Measurements from ENCODE around the gene SAMD14.

The SAMD14 gene

GRCh38 chr17:50148226-50149090 is 18.5 kb upstream of the SAMD14 start:
- DNase-seq (ENCODE audit: low read depth, low spot score) = peak; percentile 43

- DNase-seq (ENCODE audit: low read depth, low spot score) = peak; percentile 32
Measured at GRCh38 chr17:50147841-50148225, 17.9 kb upstream of the SAMD14 start.

- DNase-seq (ENCODE audit: low read depth, low spot score) = no peak
Measured at GRCh38 chr17:50146927-50147665, 17.1 kb upstream of the SAMD14 start.

- no peak for DNase-seq (ENCODE audit: low read depth, low spot score)
Measured at GRCh38 chr17:50146230-50146926, 16.4 kb upstream of the SAMD14 start.

- DNase-seq (ENCODE audit: low read depth, low spot score) = no peak
Measured at GRCh38 chr17:50145532-50146229, 15.7 kb upstream of the SAMD14 start.

- DNase-seq (ENCODE audit: low read depth, low spot score) = no peak
Measured at GRCh38 chr17:50144845-50145531, 15.0 kb upstream of the SAMD14 start.

- DNase-seq (ENCODE audit: low read depth, low spot score) = no peak
Measured at GRCh38 chr17:50144355-50144754, 14.4 kb upstream of the SAMD14 start.

- DNase-seq (ENCODE audit: low read depth, low spot score) = no peak
Measured at GRCh38 chr17:50143461-50144176, 13.7 kb upstream of the SAMD14 start.

- no peak for DNase-seq (ENCODE audit: low read depth, low spot score)
Measured at GRCh38 chr17:50141745-50142110, 11.8 kb upstream of the SAMD14 start.

GRCh38 chr17:50141026-50141744 is 11.2 kb upstream of the SAMD14 start:
- no peak for DNase-seq (ENCODE audit: low read depth, low spot score)

GRCh38 chr17:50139950-50140885 is 10.3 kb upstream of the SAMD14 start:
- DNase-seq (ENCODE audit: low read depth, low spot score) = peak; percentile 93

GRCh38 chr17:50139185-50139783 is 9.3 kb upstream of the SAMD14 start:
- no peak for DNase-seq (ENCODE audit: low read depth, low spot score)

GRCh38 chr17:50137042-50137441 is 7.1 kb upstream of the SAMD14 start:
- no peak for DNase-seq (ENCODE audit: low read depth, low spot score)

GRCh38 chr17:50136096-50136687 is 6.2 kb upstream of the SAMD14 start:
- DNase-seq (ENCODE audit: low read depth, low spot score) = no peak

GRCh38 chr17:50135316-50136095 is 5.5 kb upstream of the SAMD14 start:
- no peak for DNase-seq (ENCODE audit: low read depth, low spot score)

GRCh38 chr17:50134206-50135110 is 4.5 kb upstream of the SAMD14 start:
- DNase-seq (ENCODE audit: low read depth, low spot score) = peak; percentile 51

All from ELF-1 (cell line).